Hematopoietic multipotent progenitor cell treated with erythropoietin and hydrocortisone succinate and interleukin-3 and kit ligand, for 8 days (in vitro differentiated cells): Measurements from ENCODE around the gene KCNE2.

ENCODE experiments used
- DNase-seq: peaks from one replicate; pipeline ENCODE4 v3.0.0-alpha.2; 2015

Gene KCNE2, protein sequence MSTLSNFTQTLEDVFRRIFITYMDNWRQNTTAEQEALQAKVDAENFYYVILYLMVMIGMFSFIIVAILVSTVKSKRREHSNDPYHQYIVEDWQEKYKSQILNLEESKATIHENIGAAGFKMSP

DNA sequence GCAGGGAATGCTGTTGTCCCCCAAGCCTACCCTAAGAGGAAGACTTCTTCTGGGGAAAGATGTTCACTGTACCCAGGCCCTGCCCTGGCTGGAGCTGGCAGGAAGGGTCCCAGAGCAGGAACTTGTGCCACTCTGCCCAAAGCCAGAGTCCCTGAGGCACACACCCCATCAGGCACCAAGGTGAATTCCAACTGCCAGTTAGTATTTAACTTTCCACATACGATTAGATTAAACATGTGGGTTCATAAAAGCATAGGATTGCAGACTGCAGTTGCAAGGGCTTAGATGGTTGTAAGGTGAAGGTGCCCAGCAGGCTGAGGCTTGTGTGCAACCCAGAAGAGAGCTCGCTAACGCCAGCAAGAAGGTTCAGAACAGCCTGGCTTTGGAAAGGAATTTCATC lies at the start of gene KCNE2:
Gene KCNE2, plus strand, starts transcription at position 274 of the 400 bp plus-strand sequence. CDS start 6,473 bp downstream, outside the sequence.
- DNase-seq, result no peak

DNA sequence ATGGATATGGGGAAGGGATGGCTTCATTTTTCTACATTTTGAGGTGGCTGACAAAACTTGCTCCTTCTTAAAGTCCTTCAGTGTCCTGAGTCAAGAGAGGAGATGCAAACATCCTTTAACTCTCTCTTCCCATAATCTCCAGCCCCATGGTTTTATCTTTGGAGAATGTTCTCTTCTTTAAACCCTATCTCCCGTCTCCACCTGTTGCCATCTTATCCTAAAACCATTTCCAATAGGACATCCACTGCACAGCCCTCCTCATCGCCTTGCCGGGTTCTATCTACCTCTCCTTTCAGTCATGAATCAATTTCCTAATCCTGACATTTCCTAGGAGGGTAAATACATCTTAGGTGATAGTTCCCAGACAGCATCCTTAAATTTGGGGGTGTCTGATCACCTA lies 44.2 kb upstream of the KCNE2 start:
- no peak for DNase-seq

DNA sequence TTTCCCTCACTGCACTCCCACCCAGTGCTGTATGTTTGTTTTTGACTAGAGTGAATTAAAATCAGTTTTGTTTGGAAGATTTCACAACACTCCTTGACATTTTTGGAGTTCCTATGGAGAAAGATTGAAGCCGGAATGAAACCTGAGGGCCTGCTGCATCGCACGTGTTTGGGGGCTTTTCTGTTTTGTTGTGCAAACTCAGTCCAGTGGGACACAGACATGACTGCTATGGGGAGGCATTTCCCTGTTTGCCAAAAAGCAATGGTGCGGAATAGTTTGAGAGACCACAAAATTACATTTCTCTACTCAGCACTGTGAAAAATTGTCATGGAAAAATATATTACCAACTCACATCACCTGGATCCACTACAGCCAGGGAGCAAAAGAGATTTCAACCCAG lies 43.8 kb upstream of the KCNE2 start:
- DNase-seq, result no peak

DNA sequence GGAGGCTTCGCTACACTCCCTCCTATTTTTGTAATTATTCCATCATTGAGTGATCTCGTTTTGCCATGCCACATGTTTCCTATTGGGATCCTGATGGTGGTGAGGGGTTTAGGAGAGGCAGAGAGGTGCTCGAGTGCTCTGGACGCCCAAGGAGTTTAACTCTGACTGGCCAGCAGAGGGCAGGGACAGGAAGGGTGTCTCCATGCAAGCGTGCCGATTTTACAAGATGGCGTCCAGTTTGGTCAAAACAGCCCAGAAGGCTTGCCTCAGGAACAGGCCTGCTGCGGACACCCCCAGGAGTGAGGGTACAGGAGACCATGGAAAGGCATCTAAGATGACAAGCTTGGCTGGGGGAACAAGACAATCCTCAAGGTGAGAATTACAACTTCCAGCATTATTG lies 33.8 kb upstream of the KCNE2 start:
- no peak for DNase-seq

DNA sequence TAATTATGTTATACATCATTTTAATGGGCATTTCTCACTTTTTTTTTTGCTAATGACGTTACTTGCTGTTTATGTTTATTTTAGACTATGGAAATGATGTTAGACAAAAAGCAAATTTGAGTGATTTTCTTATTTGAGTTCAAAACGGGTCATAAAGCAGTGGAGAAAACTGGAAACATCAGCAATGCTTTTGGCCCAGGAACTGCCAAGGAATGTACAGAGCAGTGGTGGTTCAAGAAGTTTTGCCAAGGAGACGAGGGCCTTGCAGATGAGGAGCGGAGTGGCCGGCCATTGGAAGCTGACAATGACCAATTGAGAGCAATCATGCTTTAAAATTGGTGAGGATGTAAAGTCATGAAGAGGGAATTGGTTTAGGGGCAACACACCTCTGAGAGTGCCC lies 32.1 kb upstream of the KCNE2 start:
- DNase-seq, result no peak

DNA sequence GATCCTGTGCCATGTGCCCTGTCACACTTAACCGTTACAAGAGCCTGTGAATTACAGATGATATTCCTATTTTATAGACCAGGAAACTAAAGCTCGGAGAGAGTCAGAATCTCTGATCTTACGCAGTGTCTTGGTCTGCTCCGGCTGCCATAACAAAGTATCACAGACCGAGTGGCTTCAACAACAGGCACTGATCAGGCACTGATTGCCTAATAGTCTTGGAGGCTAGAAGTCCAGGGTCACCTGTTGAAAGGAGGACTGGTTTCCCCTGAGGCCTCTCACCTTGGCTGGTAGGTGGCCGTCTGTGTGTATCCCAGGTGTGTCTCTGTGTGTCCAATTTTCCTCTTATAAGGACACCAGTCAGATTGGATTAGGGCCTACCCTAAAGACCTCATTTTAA lies 31.5 kb upstream of the KCNE2 start:
- no peak for DNase-seq

DNA sequence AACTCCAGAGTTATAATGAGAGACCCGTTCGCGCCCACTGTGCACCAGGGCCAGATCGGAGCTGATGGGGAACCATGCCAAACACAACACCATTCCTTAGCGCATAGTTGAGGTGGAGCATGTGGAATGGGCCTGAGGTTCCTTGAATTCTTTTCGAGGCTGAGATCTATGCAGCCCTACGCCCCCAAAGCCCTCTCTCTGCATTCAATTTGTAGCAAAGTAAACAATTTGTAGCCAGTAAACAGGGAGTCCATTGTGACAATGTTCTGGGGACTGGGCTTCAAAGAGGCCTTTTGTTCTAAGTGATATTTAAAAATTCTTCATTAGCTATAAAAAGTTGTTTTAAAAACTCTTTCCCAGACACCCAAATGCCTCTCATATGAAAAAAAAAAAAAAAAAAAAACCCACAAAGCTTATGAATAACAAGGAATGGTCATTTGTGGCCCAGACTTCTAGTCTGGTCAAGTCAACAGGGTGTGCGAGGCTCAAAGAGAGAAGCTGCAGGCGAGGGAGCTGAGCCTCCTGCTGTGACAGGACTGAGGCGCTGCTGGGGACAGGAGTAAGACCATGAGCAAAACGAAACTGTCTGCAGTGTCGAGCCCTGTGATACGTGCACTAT lies 30.6 kb upstream of the KCNE2 start:
- DNase-seq, result no peak

DNA sequence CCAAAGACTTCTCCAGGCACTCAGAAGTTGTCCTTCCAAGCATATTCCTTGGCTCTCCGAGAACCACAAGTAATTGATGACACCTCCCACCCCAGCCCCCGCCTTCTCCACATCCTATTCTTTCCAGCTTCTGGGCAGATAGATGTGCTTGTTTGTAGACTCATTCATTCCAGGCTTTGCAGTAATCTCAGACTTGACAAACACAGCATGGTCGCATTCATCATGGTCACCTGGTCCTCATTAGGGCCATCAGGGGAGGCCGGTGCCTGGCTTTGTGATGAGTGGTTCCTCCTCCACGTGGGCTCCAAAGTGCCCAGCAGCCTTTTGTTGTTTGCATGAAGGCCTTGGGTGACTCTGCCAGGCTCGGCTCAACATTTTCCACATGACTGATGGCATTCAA lies 28.5 kb upstream of the KCNE2 start:
- DNase-seq, result no peak

DNA sequence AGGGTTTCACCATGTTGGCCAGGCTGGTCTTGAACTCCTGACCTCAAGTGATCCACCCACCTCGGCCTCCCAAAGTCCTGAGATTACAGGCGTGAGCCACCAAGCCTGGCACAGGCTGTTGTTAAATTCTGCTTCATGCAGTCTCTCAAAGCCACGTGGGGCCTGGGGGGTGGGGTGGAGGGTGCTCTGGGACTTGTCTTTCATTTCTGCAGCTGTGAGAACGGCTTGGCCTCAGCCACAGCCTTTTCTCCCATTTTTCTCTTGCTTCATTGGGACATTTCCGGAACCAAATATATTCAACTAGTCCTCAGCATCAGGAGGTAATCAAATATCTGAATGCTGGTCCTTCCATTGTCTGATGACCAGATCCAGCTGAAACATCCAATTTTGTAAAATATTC lies 27.6 kb upstream of the KCNE2 start:
- DNase-seq, result no peak

DNA sequence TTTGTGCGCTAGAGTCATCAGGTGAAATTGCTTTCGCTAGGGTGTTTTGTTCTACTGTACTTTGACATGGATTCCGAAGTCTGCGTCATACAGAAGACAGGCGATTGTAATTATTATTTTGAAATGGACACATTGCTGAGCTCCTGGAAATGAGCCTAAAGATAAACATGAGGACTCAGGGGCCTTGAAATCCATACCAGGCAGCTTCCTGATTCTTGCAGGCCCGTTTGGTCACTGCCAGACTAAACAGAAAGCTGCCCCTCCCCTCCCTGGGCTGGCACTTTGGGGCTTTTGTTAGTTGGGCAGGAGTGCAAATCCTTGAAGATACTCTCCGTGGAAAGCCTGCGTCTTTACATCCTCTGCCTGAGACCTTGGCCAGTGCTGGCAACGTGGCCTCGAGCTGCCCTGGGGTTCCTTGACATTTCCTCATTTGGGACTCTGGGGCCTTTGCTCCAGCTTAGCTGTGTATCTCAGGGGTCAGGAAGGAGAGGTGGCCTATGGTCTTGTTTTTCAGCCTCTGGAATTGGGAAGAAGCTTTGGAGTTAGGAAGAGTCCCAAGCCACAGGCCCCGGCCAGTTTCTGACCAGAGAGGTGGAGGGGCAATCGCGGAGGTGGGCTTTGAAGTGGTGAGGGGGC lies 26.9 kb upstream of the KCNE2 start:
- no peak for DNase-seq

DNA sequence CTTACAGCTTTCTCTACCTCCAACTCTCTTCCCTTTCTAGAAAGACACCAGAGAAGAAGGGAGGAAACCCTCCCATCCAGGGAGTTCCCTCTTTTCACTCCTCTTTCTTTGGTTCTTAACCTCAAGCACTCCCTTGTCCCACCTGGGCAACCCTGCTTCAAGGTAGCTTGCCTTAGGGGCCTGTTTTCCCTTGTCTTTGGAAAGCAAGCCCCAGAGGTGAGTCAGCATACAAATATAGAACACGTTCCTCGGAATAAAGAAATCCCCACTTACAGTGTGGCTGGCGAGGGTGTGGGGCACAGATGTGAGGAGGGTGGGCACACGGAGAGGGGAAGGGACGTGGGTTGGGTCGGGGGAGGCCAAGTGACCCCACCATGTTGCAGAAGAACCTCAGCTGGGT lies 26.1 kb upstream of the KCNE2 start:
- DNase-seq, result no peak

DNA sequence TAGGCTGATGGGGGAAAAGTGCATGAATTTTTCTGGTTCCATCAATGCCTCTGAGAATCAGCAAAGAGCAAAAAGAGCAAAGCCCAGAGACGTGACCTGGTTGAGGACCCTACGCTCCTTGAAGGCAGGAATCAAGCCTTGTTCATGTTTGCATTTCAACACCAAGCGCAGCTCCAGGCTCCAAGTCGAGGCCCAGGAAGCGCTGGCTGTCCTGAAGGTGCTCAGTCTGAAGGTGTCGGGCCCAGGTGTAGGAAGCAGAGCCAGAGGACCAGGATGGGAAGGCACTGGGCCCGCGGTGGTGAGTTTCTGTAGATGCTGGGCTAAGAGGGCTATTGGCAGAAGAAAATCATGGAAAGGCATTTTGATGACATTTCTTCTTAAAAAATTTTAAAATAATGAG lies 25.6 kb upstream of the KCNE2 start:
- no peak for DNase-seq

DNA sequence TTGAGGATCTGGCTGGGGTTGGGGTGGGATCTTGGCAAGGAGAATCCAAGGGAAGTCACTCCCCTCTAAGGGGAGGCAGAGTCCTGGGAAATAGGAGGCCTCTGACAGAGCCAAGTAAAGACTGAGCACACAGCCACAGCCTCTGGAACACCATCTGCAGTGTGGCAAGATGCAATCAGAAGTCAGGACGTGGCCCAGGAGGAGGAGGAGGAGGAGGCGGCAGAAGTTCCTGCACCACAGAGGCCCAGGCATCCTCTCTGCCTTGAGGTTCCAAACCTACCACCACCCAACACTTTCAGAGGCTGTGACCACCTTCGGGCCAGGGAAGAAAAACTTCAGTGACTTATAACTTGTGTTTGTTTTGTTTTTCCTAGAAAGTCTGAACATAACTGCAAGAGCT lies 23.7 kb upstream of the KCNE2 start:
- no peak for DNase-seq

DNA sequence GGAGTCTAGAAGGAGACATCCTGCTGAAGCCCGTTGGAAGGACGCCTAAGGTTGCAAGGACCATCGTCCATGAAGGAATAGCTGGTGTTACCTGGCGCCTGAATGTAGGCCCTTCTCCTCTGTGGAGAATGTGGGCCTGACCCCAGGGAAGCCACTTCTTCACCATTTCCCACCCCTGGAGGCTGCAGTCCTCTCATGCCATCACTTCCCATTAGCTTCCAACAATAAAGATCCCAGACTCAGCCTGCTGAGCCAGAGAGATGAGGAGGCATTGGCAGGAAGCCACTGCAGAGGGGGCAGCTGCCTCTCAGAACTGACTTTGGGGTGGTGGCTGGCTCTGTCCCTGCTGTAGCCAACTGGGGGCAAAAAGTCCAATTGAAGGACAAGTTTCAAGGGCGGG lies 21.3 kb upstream of the KCNE2 start:
- DNase-seq, result no peak

DNA sequence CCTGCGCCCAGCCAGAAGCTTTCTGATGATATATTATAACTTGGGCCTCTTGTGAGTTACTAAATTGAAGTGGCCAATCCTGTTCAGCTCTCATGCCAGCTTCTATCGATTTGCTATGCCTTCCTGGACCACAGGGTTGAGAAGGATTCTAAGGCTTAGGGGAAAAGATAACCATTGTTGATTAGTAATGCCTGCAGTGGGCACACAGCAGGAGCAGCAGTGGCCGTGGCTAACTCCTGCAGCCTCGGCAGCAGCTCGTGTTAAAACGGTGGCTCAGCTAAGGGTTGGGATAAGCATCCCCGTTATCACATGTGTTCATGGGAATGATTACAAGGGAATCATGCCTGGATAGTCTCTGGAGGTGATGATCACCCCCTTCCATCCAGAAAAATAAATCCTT lies 20.5 kb upstream of the KCNE2 start:
- DNase-seq, result no peak

DNA sequence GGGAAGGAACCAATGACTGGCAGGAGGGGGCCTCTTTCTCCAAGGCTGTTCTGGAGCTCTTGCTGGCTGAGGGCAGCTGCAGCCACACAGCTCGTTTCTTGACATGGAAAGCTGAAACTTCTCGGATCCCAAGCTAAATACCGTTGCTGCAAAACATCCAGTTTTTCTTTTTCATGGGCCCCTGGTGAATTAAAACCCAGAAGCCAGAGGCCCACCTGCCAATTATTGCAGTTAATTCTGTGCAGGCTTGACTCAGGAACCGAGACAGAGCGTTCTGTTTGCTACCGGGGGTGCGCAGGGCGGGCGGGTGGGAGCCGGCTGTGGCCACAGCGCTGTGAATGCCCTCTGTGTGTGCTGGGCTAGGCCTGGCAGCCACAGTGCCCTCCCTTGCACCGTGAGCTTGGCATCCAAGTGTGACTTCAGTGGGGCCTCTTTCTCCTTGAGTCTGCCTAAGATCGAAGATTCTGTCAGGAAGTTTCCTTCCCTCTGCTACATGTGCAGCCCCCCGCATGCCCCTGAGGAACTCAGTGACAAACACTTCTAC lies 19.9 kb upstream of the KCNE2 start:
- DNase-seq, result no peak

DNA sequence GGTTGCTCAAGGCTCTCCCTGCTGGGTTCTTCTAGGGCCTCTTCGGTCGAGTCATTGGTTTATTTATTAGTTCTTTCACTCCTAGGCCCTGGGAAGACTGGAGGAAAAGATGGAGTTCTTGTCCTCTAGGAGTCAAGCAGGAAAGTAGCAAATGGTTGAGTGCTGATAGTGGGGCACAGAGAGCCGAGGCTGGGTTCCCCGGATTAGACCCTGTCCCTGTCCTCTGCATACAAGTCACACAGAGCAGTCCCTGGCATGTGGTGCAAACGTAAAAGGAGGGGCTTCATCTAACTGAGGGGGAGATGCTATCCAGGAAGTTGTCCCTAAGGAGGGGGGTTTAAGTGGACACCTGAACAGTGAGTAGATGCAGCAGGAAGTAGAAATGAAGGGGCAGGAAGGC lies 19.2 kb upstream of the KCNE2 start:
- no peak for DNase-seq

DNA sequence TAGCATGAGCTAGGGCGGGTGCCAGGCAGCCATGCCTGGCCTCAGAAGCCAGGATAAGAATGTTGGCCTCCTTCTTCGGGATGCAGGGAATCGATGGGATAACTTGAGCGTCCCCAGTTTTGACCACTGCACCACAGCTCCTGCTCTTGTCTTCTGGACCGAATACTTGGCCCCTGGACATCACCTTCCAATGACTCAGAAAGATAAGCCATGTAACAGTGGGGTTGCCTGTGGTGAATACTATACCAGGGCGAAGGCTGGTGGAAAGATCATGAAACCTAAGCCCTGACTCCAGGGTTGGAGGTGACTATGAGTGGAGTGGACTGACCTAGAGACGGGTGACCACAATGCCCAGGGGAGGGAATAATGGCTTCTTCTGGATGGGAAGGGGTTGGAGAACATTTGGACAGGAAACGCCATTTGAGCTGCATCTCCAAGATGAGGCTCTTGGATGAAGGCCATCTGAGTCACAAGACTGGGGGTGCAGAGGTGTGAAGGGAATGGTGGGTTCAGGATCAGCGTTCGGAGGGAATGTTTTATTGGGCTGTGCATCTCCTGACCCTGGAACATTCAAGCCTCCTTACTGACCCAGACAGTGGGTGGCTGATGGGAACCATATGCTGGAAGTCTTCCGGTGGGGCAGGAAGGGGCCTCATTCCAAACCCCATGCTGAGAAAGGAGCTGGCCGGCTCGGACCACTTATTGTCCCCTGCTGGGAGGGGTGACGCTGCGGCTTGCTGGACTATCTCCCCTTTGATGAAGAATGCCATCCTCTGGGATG lies 18.5 kb upstream of the KCNE2 start:
- no peak for DNase-seq

DNA sequence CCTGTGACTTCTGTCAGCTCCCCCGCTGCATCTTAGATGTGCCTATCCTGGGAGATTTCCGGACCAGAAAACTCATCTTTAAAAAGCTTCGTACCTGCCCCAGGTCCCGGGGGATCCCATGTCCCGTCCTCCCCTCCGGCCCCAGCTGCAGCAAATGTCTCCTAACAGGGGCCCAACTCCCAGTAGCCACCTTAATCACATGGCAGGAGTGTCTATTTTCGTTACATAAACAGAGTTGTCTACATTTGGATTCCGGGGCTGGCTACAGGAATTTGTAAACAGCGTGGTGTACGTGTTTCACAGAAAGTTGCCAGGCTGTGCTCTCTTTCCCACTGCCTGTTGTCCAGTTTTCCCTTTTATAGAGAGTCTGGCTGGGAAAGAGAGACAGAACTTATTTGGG lies 17.9 kb upstream of the KCNE2 start:
- no peak for DNase-seq

DNA sequence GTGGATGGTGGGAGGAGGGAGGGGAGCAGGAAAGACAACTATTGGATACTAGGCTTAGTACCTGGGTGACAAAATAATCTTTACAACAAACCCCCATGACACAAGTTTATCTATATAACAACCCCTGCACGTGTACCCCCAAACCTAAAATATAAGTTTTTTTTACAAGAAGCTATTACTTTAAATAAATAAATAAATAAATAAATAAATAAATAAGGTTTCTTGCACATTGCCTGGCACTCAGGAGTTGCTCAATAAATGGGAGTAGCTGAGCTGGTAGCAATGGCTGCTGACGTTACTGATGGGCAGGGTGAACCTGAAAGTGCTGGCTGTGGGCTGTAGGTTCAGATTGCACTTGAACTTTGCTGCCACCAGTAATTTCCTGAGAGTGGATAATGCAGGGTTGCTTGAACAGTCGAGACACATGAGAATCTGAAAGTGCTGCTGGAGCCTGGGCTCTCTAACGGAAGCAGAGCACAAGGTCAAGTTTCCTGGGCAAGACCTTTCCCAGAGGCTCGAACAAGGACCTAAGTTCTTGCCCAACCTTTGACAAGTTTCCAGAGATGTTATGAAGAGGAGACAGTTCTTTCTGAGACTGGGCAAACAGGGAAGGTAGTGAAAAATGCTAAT lies 14.8 kb upstream of the KCNE2 start:
- no peak for DNase-seq

DNA sequence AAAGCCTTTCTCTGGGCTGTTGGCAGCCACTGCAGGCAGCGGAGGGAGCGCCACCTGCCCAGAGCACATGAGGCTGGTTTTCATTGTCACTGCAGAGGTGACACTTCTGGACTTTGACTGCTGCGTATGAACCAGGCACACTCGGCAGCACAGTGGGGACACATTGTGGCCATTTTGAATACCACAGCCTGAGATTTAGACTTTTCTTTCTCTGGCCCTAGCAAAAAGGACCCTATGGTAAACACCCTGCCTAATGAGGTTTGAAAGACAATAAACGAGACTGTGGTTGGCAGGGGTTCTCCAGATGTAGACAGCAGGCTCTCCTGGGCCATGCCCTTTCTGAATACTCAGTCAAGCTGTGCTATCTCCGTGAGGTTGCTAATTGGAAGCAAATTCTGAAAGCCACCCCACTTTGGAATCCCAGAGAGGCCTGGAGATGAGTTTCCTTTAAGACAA lies 12.0 kb upstream of the KCNE2 start:
- peak; percentile 64 for DNase-seq

DNA sequence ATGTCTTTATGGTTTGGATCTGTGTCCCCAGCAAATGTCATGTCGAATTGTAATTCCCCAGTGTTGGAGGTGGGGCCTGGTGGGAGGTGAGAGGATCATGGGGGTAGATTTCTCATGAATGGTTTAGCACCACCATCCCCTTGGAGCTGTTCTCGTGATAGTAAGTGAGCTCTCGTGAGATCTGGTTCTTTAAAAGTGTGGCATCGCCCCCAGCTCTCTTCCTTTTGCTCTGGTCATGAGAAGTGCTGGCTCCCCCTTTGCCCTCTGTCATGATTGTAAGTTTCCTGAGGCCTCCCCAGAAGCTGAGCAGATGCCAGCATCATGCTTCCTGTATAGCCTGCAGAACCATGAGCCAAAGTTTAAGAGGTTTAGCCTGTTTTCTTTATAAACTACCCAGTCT lies 11.2 kb upstream of the KCNE2 start:
- DNase-seq, result no peak

DNA sequence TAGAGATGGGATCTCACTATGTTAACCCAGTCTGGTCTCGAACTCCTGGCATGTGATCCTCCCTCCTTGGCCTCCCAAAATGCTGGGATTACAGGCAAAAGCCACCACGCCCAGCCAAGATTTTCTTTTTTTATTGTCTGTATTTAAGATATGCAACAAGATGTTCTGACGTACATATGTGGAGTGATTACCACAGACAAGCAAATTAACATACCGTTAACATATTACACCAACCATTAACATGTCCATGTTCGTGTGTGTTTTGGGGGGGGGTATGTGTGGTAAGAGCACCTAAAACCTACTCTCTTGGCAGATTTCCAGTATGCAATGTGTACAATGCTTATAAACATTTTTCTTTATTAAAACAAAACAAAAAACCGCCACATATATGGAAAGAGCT lies 10.6 kb upstream of the KCNE2 start:
- no peak for DNase-seq
